Type B pancreatic cell (in vitro differentiated cells): ENCODE results near the gene ANK2. TPM values are rescaled to one million over a fixed set of nuclear protein-coding genes. Genes with fewer than 3 reads are reported as not detected.

Experiments used
- DNase-seq: peaks from one replicate; pipeline ENCODE4 v3.0.0; 2021; ENCODE audit warnings: mixed read lengths; ENCODE audit not compliant: unreplicated experiment; ENCODE audit errors: extremely low spot score
- H3K27ac Mint-ChIP-seq: 2 replicates; pipeline ENCODE4 v1.8.0; 2021; ENCODE audit warnings: mild to moderate bottlenecking, mixed read lengths
- H3K27me3 Mint-ChIP-seq: 2 replicates; pipeline ENCODE4 v1.8.0; 2021; ENCODE audit warnings: mixed read lengths
- H3K36me3 Mint-ChIP-seq: 2 replicates; pipeline ENCODE4 v1.8.0; 2021; ENCODE audit warnings: mixed read lengths
- H3K4me1 Mint-ChIP-seq: one replicate; pipeline ENCODE4 v1.8.0; 2021; ENCODE audit warnings: mixed read lengths; ENCODE audit not compliant: unreplicated experiment
- H3K4me3 Mint-ChIP-seq: 2 replicates; pipeline ENCODE4 v1.8.0; 2021; ENCODE audit warnings: mild to moderate bottlenecking, mixed read lengths
- H3K9me3 Mint-ChIP-seq: 2 replicates; pipeline ENCODE4 v1.8.0; 2021; ENCODE audit warnings: mixed read lengths
- total RNA-seq: library from RNA; stranded (reverse); gene quantifications from 2 replicates; pipeline ENCODE4 v1.2.1, GENCODE V29; 2021; ENCODE audit warnings: low replicate concordance
- TF ChIP-seq, protein P1 (sequence below): fragments of 200-600 bp; sonication (generic); conservative IDR thresholded peaks from 2 replicates; pipeline ENCODE4 v1.5.0; 2021; ENCODE audit warnings: antibody characterized with exemption, mild to moderate bottlenecking

ANK2 gene
- total RNA-seq, 1 donor from 2014 or later, result 27.7 TPM

GRCh38 chr4:113170805-113171468 lies 121.5 kb downstream of the ANK2 start:
- H3K4me1 Mint-ChIP-seq, result peaks cover 23% of the 10 kb centered on the region
- TF ChIP-seq, protein P1, sequence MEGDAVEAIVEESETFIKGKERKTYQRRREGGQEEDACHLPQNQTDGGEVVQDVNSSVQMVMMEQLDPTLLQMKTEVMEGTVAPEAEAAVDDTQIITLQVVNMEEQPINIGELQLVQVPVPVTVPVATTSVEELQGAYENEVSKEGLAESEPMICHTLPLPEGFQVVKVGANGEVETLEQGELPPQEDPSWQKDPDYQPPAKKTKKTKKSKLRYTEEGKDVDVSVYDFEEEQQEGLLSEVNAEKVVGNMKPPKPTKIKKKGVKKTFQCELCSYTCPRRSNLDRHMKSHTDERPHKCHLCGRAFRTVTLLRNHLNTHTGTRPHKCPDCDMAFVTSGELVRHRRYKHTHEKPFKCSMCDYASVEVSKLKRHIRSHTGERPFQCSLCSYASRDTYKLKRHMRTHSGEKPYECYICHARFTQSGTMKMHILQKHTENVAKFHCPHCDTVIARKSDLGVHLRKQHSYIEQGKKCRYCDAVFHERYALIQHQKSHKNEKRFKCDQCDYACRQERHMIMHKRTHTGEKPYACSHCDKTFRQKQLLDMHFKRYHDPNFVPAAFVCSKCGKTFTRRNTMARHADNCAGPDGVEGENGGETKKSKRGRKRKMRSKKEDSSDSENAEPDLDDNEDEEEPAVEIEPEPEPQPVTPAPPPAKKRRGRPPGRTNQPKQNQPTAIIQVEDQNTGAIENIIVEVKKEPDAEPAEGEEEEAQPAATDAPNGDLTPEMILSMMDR, result no peak
- no peak overlapping the region for H3K4me3 Mint-ChIP-seq
- no peak for DNase-seq
- H3K36me3 Mint-ChIP-seq, result no peaks in the 10 kb centered on the region
- no peaks in the 10 kb centered on the region for H3K27me3 Mint-ChIP-seq
- no peak overlapping the region for H3K27ac Mint-ChIP-seq
- no peaks in the 10 kb centered on the region for H3K9me3 Mint-ChIP-seq

DNA sequence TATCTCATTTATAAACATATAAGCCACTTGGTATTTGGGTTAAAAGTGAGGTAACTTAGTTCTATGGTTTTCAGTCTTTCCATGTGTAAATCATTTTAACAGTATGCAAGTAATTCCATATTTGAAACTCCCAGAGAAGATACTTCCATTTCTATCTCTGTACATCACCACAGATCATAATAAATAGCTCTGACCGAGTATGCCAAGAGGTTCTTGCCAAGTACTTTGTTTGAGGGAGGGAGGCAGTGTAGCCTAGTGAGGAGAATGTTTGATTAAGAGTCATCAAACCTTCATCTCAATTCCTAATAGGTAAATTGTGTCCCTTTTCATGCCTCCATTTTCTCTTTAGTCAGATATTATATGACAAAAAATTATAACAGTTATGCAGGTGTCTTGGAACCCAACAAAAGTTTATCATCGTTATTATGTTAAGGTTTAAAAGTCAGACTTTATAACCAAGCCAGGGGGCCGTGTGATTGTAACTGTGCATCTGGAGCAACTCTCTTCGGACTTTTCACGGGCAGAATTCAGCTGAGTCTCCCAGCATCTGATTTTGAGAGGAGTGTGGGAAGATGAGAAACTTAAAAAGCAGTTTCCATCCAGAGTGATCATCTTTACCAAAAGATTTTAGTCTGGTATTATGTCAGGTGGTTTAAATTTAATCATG lies 123.8 kb downstream of the ANK2 start:
- no peaks in the 10 kb centered on the region for H3K36me3 Mint-ChIP-seq
- TF ChIP-seq, protein P1, result no peak
- H3K4me1 Mint-ChIP-seq, result peaks cover 23% of the 10 kb centered on the region
- DNase-seq, result no peak
- no peak overlapping the region for H3K27ac Mint-ChIP-seq
- H3K27me3 Mint-ChIP-seq, result no peaks in the 10 kb centered on the region
- no peak overlapping the region for H3K4me3 Mint-ChIP-seq
- no peaks in the 10 kb centered on the region for H3K9me3 Mint-ChIP-seq

DNA sequence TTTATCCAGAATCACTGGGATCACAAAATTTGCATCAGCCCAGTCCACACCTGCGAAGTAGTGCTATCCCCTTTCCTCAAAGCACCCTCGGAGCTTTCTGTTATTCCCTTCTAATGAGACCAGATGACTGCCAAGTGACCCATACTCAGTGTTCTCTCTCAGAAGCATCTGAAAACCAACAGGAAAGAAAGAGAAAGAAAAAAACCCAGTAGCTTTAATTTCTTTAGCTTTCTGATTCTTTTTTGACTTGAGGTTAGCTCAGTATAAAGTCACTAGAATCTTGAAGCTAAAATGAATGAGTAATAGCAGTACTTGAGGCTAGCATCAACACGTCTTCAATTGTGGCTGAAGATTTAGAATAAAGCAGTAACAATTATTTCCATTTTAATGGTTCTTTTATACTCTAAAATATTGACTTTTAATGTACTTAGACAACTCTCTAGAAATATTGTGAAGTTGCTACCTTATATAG lies 124.4 kb downstream of the ANK2 start:
- Mint-ChIP-seq H3K27me3 (no peaks in the 10 kb centered on the region), H3K36me3 (no peaks in the 10 kb centered on the region), H3K27ac (no peak overlapping the region), H3K4me3 (no peak overlapping the region), H3K9me3 (no peaks in the 10 kb centered on the region), H3K4me1 (peaks cover 23% of the 10 kb centered on the region)
- TF ChIP-seq, protein P1, result no peak
- no peak for DNase-seq

GRCh38 chr4:113179091-113179490 lies 129.6 kb downstream of the ANK2 start:
- Mint-ChIP-seq H3K36me3 (no peaks in the 10 kb centered on the region), H3K27me3 (no peaks in the 10 kb centered on the region), H3K4me3 (no peak overlapping the region), H3K9me3 (no peaks in the 10 kb centered on the region), H3K27ac (no peak overlapping the region), H3K4me1 (no peaks in the 10 kb centered on the region)
- TF ChIP-seq, protein P1, result no peak
- DNase-seq, result no peak

DNA sequence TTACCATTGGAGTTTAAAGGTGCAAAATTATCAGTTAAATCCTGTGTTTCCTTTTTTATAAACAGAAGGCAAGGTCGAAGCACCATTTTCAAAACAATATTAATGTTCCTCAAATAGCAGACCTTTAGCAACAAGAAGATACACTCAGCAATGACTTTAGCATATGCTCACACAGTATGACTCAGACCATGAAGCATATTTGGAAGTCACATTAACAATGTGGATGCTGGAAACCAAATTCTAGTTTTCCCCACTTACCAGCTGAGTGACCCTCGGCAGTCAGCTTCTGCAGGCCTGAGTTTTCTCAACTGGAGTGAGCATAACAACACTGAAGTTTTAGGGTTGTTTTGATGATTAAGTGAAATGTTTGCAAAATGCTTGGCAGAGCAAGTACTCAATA lies 130.5 kb downstream of the ANK2 start:
- H3K4me1 Mint-ChIP-seq, result no peaks in the 10 kb centered on the region
- no peaks in the 10 kb centered on the region for H3K27me3 Mint-ChIP-seq
- no peaks in the 10 kb centered on the region for H3K9me3 Mint-ChIP-seq
- H3K4me3 Mint-ChIP-seq, result no peak overlapping the region
- no peak overlapping the region for H3K27ac Mint-ChIP-seq
- TF ChIP-seq, protein P1, result no peak
- H3K36me3 Mint-ChIP-seq, result no peaks in the 10 kb centered on the region
- DNase-seq, result no peak
